ENCODE results near the gene ACVR2B. TPM values are rescaled to one million over a fixed set of nuclear protein-coding genes. Genes with fewer than 3 reads are reported as not detected.

ACVR2B gene
- total and polyA plus RNA-seq, 4 donors, result 10.8 to 16.5 (median 15.3) TPM

DNA sequence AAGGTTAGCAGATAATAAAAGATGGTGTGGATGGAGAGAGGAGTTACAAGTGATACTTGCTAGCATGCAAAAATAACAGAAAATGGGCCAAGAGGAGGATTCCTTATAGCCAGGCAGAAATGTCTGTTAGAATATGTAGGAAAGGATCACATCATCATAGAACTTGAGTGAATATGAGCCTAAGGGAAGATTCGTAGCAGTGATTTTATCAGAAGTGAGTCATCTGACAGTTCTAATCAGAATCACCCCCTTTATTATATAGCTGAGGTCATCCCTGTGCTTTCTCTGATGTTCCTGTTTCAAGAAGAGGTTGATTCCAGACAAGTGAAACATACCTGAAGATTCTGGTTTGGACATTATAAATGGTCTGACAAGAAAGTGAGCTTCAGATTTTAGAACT, 65.3 kb downstream of the ACVR2B start:
- Histone ChIP-seq H3K4me1 (ENCODE audit: control insufficient read depth, insufficient read depth, low read length) (no peaks in the 10 kb centered on the region), H3K9me3 (ENCODE audit: control insufficient read depth, insufficient read depth, low read length) (no peaks in the 10 kb centered on the region), H3K27ac (ENCODE audit: low read depth, low read length) (no peak overlapping the region), H3K27me3 (ENCODE audit: control insufficient read depth, insufficient read depth, low read length) (no peaks in the 10 kb centered on the region), H3K36me3 (ENCODE audit: control insufficient read depth, insufficient read depth, low read length) (peaks cover 20% of the 10 kb centered on the region), H3K4me3 (ENCODE audit: low read depth, low read length) (no peak overlapping the region)
- no peak for DNase-seq (ENCODE audit: low read depth in 4 of 6, low spot score in 6 of 6)
- no CpG with 5 or more reads among the region's 1 CpG for WGBS (ENCODE audit: insufficient coverage)

DNA sequence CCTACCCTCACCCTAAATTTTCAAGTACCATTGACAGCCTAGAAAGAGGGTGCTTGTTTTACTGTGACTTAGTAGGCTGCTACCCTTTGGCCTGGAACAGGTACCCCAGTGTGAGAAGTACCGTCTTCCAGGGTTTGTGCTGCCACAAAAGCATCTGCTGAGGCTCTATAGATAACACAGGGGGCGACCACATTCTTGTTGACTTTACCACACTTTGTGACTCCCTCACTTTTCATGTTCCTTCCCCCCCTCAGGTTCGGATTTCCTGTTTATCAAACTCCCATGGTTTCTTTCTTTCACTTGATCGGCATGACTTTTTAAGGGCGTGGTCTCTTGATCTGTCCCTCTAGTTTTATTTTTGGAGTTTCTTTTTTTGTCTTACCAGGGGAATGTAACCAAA, 66.0 kb downstream of the ACVR2B start:
- H3K4me3 ChIP-seq (ENCODE audit: low read depth, low read length), result no peak overlapping the region
- H3K36me3 ChIP-seq (ENCODE audit: control insufficient read depth, insufficient read depth, low read length), result peaks cover 18% of the 10 kb centered on the region
- no peaks in the 10 kb centered on the region for H3K27me3 ChIP-seq (ENCODE audit: control insufficient read depth, insufficient read depth, low read length)
- no peak for DNase-seq (ENCODE audit: low read depth in 4 of 6, low spot score in 6 of 6)
- 46% methylated on average over 3 of the region's 5 CpGs for WGBS (ENCODE audit: insufficient coverage)
- H3K4me1 ChIP-seq (ENCODE audit: control insufficient read depth, insufficient read depth, low read length), result no peaks in the 10 kb centered on the region
- H3K9me3 ChIP-seq (ENCODE audit: control insufficient read depth, insufficient read depth, low read length), result no peaks in the 10 kb centered on the region
- no peak overlapping the region for H3K27ac ChIP-seq (ENCODE audit: low read depth, low read length)

DNA sequence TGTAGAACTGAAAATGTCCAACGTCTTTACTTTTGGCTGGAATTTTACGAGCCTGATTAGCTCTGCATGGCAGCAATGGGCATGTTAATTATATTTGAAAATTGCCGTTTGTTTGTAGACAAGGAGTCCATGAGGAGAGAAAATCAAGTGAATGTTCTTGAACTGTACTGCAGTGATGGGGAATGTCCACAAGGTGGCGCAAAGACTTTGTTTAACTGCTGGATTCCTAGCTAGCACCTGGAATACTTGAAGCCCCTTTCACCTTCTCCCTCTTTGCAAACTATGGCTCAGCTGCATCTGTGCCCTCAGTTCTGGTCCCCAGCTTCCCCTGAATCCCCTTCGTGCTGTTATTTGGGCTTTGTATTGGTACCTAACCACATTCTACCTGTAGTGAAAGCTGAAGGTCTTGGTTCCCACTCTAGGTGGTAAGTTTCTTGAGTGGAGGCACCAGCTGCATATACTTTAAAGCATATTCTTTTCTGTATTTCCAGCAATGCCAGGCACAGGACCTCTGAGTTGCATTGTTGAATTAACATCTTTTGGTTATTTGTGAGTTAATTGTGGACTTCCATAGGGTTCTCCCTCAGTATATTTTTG, 67.8 kb downstream of the ACVR2B start:
- no peaks in the 10 kb centered on the region for H3K9me3 ChIP-seq (ENCODE audit: control insufficient read depth, insufficient read depth, low read length)
- no peak overlapping the region for H3K27ac ChIP-seq (ENCODE audit: low read depth, low read length)
- no peaks in the 10 kb centered on the region for H3K4me1 ChIP-seq (ENCODE audit: control insufficient read depth, insufficient read depth, low read length)
- H3K27me3 ChIP-seq (ENCODE audit: control insufficient read depth, insufficient read depth, low read length), result no peaks in the 10 kb centered on the region
- no peak overlapping the region for H3K4me3 ChIP-seq (ENCODE audit: low read depth, low read length)
- peak; percentile 61 to 95 (median 76) for DNase-seq (ENCODE audit: low read depth in 4 of 6, low spot score in 6 of 6)
- WGBS (ENCODE audit: insufficient coverage), result 3% methylated on average over 3 of the region's 5 CpGs
- peaks cover 20% of the 10 kb centered on the region for H3K36me3 ChIP-seq (ENCODE audit: control insufficient read depth, insufficient read depth, low read length)

DNA sequence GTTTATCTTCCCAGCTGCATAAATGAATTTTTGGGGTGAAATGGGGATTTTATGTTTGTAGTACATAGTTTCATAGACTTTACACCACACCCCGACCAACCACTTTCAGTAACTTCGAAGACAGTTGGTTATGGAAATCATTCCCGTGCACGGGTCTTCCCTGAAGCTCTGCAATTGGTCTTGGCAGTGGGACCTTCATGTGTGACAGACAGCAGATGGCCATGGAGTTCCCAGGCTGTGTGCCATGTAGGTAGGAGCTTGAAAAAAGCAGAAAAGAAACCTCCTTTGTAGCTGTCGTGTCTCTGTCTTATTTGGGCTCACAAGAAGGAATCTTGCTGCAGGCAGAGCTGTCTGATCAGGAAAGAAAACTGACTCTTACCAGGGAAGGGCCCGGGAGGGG, 68.3 kb downstream of the ACVR2B start:
- 94% methylated on average over 4 of the region's 6 CpGs for WGBS (ENCODE audit: insufficient coverage)
- H3K9me3 ChIP-seq (ENCODE audit: control insufficient read depth, insufficient read depth, low read length), result no peaks in the 10 kb centered on the region
- peak in 1 of 6 donors; percentile 65 for DNase-seq (ENCODE audit: low read depth in 4 of 6, low spot score in 6 of 6)
- H3K27ac ChIP-seq (ENCODE audit: low read depth, low read length), result no peak overlapping the region
- H3K4me3 ChIP-seq (ENCODE audit: low read depth, low read length), result no peak overlapping the region
- H3K27me3 ChIP-seq (ENCODE audit: control insufficient read depth, insufficient read depth, low read length), result no peaks in the 10 kb centered on the region
- no peaks in the 10 kb centered on the region for H3K4me1 ChIP-seq (ENCODE audit: control insufficient read depth, insufficient read depth, low read length)
- peaks cover 25% of the 10 kb centered on the region for H3K36me3 ChIP-seq (ENCODE audit: control insufficient read depth, insufficient read depth, low read length)

DNA sequence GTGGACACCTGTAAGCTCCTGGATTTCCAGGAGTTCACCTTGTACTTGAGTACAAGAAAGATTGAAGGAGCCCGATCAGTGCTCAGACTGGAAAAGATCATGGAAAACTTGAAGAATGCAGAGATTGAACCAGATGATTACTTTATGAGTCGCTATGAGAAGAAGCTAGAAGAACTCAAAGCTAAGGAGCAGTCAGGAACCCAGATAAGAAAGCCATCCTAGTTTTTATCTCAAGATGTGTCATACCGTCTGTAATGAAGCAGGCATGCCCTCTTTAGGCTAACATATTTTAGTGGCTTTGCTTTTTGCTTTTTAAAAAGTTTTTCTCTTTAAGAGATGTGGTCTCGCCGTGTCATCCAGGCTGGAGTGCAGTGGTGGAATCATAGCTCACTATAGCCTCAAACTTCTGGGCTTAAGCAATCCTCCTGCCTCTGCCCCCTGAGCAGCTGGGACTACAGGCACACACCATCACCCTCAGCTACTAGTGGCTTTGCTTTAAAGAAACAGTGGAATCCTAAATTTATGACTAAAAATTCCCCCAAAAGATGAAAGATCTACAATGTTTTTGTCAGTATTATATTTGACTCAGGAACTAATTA, 70.5 kb downstream of the ACVR2B start:
- WGBS (ENCODE audit: insufficient coverage), result 100% methylated on average over 4 of the region's 5 CpGs
- Histone ChIP-seq H3K27ac (ENCODE audit: low read depth, low read length) (no peak overlapping the region), H3K4me1 (ENCODE audit: control insufficient read depth, insufficient read depth, low read length) (no peaks in the 10 kb centered on the region), H3K36me3 (ENCODE audit: control insufficient read depth, insufficient read depth, low read length) (peaks cover 34% of the 10 kb centered on the region), H3K9me3 (ENCODE audit: control insufficient read depth, insufficient read depth, low read length) (no peaks in the 10 kb centered on the region), H3K4me3 (ENCODE audit: low read depth, low read length) (no peak overlapping the region), H3K27me3 (ENCODE audit: control insufficient read depth, insufficient read depth, low read length) (no peaks in the 10 kb centered on the region)
- no peak for DNase-seq (ENCODE audit: low read depth in 4 of 6, low spot score in 6 of 6)

DNA sequence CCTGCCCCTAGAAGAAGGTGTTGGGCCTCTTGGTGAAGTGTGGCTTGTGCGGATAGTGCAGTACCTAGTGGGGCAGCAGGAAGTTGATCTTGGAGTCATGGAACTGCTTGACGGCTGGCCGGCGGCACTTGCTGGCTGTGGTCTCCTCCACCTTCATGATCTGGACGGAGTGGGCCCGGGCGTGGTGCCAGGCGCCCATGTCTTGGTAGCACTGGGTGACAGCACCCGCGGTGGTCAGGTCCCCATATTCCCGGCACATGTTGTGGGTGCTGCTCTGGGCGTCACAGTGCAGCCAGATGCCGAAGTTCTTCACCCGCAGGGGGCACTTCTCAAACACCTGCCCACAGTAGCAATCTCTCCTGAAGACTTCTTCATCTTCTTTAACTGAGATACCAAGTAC, 73.1 kb downstream of the ACVR2B start:
- H3K27me3 ChIP-seq (ENCODE audit: control insufficient read depth, insufficient read depth, low read length), result no peaks in the 10 kb centered on the region
- H3K27ac ChIP-seq (ENCODE audit: low read depth, low read length), result no peak overlapping the region
- peaks cover 34% of the 10 kb centered on the region for H3K36me3 ChIP-seq (ENCODE audit: control insufficient read depth, insufficient read depth, low read length)
- DNase-seq (ENCODE audit: low read depth in 4 of 6, low spot score in 6 of 6), result no peak
- 97% methylated on average over 14 of the region's 14 CpGs for WGBS (ENCODE audit: insufficient coverage)
- no peaks in the 10 kb centered on the region for H3K4me1 ChIP-seq (ENCODE audit: control insufficient read depth, insufficient read depth, low read length)
- no peak overlapping the region for H3K4me3 ChIP-seq (ENCODE audit: low read depth, low read length)
- no peaks in the 10 kb centered on the region for H3K9me3 ChIP-seq (ENCODE audit: control insufficient read depth, insufficient read depth, low read length)

DNA sequence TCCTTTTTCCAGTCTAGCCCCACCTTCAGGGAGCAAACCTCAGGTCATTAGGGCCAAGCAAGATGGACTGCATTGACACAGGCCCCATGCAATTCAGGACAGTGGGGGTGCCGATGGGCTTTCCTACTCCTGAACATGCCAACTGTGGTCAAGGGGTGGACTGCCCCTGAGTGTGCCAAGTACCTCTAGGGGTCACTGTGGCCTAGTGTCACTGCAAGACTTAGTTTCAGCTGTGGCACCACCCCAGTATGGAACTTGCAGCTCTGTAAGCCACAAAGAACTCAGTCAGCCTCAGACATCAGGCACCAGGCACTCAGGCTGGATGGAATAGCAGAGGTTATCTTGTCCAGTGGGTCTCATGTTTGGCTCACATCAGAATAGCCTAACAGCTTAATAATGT, 74.8 kb downstream of the ACVR2B start:
- H3K4me1 ChIP-seq (ENCODE audit: control insufficient read depth, insufficient read depth, low read length), result no peaks in the 10 kb centered on the region
- peaks cover 31% of the 10 kb centered on the region for H3K36me3 ChIP-seq (ENCODE audit: control insufficient read depth, insufficient read depth, low read length)
- 93% methylated on average over 1 of the region's 1 CpG for WGBS (ENCODE audit: insufficient coverage)
- DNase-seq (ENCODE audit: low read depth in 4 of 6, low spot score in 6 of 6), result no peak
- H3K4me3 ChIP-seq (ENCODE audit: low read depth, low read length), result no peak overlapping the region
- H3K9me3 ChIP-seq (ENCODE audit: control insufficient read depth, insufficient read depth, low read length), result no peaks in the 10 kb centered on the region
- H3K27ac ChIP-seq (ENCODE audit: low read depth, low read length), result no peak overlapping the region
- H3K27me3 ChIP-seq (ENCODE audit: control insufficient read depth, insufficient read depth, low read length), result no peaks in the 10 kb centered on the region

DNA sequence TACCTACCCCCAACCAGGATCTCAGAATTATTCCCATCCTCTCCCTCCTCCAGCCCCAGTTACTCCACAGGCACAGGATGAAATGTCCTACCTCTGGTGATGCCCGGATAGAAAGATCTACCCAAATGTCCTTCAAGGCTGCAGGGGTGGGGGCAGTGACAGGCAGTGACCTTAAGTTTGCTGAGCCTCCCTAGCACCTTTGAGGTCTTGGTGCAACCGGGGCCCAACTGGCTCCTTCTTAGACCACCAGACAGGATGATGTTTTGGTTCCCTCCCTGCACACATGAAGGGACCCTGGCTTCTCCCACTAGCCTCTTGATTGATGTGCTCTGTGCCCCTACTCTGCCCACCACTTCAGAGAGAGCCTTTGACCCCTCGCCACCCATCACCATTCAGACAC, 78.8 kb downstream of the ACVR2B start:
- Histone ChIP-seq H3K36me3 (ENCODE audit: control insufficient read depth, insufficient read depth, low read length) (peaks cover 19% of the 10 kb centered on the region), H3K9me3 (ENCODE audit: control insufficient read depth, insufficient read depth, low read length) (no peaks in the 10 kb centered on the region), H3K4me1 (ENCODE audit: control insufficient read depth, insufficient read depth, low read length) (no peaks in the 10 kb centered on the region), H3K27me3 (ENCODE audit: control insufficient read depth, insufficient read depth, low read length) (no peaks in the 10 kb centered on the region), H3K4me3 (ENCODE audit: low read depth, low read length) (no peak overlapping the region), H3K27ac (ENCODE audit: low read depth, low read length) (no peak overlapping the region)
- no peak for DNase-seq (ENCODE audit: low read depth in 4 of 6, low spot score in 6 of 6)
- 50% methylated on average over 2 of the region's 3 CpGs for WGBS (ENCODE audit: insufficient coverage)

DNA sequence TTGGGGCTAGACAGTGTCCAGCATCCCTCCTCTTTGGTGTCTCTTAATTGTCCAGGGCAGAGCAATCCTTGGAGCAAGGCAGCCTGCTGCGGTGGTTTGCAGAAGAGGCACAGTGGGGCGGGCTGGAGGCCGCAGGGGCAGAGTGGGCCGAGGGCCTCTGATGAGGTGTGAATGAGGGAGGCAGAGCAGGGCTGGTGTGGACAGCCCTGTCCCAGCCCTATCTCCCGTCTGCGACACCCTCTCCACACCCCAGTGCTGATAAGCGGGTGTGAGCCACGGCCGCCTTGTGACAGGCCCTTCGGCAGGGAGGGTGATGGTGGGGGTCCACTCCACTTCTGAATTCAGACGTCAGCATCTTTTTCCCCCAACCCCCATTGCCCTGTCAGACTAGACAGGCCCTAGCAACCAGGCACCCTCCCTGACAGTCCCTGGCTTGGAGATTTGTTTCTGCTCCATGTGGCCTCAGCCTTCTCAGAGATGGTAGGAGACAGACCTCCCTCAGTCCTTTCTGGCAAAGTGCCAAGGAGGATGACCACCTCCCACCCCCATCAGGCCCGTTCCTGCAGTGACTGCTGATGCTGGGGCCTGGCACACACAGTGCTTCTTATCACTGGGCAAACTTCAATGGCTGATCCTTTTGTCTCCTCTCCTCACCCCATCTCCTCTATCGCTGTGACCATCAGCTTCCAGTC, 79.7 kb downstream of the ACVR2B start:
- 34% methylated on average over 2 of the region's 13 CpGs for WGBS (ENCODE audit: insufficient coverage)
- H3K4me1 ChIP-seq (ENCODE audit: control insufficient read depth, insufficient read depth, low read length), result no peaks in the 10 kb centered on the region
- no peaks in the 10 kb centered on the region for H3K27me3 ChIP-seq (ENCODE audit: control insufficient read depth, insufficient read depth, low read length)

DNA sequence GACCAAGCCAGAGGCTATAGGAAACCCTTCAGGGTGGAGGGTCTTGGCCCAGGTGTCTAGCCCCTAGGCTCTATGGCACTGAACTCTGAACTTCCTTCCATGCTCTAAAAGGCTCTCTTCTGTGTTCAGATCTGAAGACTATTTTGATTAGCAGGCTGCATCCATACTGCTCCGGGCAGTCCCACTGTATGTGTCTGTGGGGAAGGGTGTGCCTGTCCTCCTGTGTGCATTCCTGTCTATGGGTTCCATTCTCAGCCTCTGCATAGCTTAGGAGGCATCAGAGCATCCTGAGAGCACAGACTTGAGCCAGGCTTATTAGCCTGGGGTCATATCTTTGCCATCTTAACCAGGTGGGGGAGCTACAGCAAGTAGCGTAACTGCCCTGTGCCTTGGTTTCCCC, 80.5 kb downstream of the ACVR2B start:
- DNase-seq (ENCODE audit: low read depth in 4 of 6, low spot score in 6 of 6), result no peak
- Histone ChIP-seq H3K27me3 (ENCODE audit: control insufficient read depth, insufficient read depth, low read length) (no peaks in the 10 kb centered on the region), H3K4me3 (ENCODE audit: low read depth, low read length) (no peak overlapping the region), H3K9me3 (ENCODE audit: control insufficient read depth, insufficient read depth, low read length) (no peaks in the 10 kb centered on the region), H3K4me1 (ENCODE audit: control insufficient read depth, insufficient read depth, low read length) (no peaks in the 10 kb centered on the region), H3K27ac (ENCODE audit: low read depth, low read length) (no peak overlapping the region), H3K36me3 (ENCODE audit: control insufficient read depth, insufficient read depth, low read length) (peaks cover 17% of the 10 kb centered on the region)
- 100% methylated on average over 1 of the region's 2 CpGs for WGBS (ENCODE audit: insufficient coverage)

More for the DNA sequence above, 79.7 kb downstream of the ACVR2B start:
- Histone ChIP-seq H3K27ac (ENCODE audit: low read depth, low read length) (no peak overlapping the region), H3K36me3 (ENCODE audit: control insufficient read depth, insufficient read depth, low read length) (peaks cover 14% of the 10 kb centered on the region), H3K9me3 (ENCODE audit: control insufficient read depth, insufficient read depth, low read length) (no peaks in the 10 kb centered on the region), H3K4me3 (ENCODE audit: low read depth, low read length) (no peak overlapping the region)
- DNase-seq (ENCODE audit: low read depth in 4 of 6, low spot score in 6 of 6), result peak in 1 of 6 donors; percentile 11
